NCI-H460 (cell line): Measurements from ENCODE around the gene NAV2. TPM values are rescaled to one million over a fixed set of nuclear protein-coding genes. Genes with fewer than 3 reads are reported as not detected.
"Not testable (repeated sequence)": the region's sequence is repeated elsewhere in the genome, so short reads cannot be mapped to it uniquely, and the experiment has no call there.

ENCODE experiments used
- DNase-seq: peaks from one replicate; pipeline ENCODE4 v3.0.0-alpha.2; 2016; ENCODE audit warnings: low read depth; ENCODE audit errors: extremely low read depth
- total RNA-seq: library from RNA; depleted of rRNA; stranded (reverse); fragments of >200 nt; shearing (Covaris generic); gene quantifications from 2 replicates; pipeline ENCODE4 v1.2.3, GENCODE V29; 2014

NAV2 gene
- total RNA-seq, 1 experiment from 2014 or later: 15.6 TPM

DNA sequence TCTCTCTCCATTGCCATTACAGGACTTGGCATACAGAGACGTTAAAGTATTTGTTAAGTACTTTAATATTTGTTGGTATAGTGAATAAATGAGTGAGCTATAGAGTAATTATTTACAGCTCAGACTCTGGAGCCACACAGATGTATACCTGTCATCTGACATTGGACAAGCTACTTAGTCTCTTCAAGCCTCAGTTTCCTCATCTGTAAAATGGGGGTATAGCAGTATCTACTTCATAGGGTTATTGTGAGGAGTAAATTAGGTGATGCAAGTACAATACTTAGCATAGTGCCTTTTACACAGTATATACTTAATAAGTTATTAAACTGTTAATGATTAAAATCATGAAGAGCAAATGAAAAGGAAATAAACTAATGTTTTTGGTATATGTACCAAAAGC lies 203.2 kb downstream of the NAV2 start:
- DNase-seq: no peak

DNA sequence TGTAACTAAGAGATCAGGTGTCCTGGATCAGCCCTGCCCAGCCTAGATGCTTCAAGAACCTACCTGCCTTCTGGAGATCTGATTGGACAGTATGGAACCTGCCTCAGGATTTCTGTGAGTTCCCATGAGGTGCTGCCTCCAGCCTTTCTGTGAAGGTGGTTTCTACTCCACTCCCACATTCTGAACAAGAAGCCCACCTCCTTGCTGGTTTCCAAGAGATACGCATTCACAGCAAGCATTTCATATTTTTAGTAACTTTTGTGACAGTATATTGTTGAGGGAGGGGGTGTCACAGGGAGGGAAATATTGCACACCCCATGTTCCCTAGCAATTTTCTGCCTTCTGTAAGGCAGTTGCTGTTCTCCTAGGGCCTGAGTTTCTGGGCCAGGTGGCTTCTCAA lies 204.4 kb downstream of the NAV2 start:
- DNase-seq: no peak

DNA sequence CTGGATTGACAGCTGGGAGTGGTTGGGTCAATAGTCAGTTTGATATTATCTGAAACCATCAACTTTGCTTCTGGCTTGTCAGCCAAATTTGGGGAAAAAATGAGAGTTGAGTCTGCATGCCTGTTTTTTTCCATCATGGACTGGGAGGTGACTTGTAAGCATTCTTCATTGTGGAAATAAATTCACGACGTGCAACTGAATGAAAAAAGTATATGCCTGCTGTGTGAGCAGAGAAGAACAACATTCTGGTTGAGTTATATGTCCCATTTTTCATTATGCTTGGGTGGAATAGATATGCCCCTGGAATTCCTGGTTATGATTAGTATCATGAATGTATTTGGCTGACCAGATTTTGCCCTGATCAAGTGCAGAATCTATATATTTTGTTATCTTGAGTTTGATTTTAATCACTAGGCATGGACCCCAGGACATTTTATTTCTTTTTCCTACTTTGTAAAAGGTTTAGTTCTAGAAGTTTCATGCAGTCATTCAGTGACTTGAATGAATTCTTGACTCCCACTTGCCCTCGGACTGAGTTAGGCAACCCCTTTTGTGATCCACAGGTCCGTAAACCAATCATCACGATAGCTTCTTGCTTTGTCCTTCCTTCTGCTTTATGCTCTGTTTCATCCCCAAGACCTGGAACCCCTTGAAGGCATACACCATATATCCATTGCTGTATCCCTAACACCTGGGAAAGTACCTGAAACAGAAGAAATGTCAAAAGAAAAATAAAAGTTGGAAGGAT lies 205.8 kb downstream of the NAV2 start:
- no peak for DNase-seq

DNA sequence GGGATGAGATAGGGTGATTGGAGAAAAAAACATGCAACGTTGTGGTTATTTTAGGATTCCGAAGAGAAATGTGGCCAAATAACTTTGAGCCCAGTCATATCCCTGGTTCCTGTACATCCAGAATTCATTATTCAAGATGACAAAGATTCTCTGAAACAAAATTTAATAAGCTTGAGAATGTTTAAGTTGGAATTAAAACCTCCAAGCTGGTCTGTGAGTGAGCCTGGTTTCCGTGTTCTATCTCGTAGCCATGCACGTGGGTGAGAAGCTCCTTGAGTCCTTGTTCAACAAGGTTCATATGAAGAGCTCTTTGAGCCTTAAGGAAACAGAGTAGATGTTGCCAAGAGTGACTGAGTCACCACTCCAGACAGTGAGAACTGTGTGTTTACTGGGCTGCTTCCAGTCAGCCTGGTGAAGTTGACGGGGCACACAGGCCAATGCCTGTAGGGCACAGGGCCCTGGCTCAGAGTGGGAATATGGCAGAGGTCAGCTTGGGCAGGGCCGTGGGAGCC lies 206.5 kb downstream of the NAV2 start:
- DNase-seq: no peak

DNA sequence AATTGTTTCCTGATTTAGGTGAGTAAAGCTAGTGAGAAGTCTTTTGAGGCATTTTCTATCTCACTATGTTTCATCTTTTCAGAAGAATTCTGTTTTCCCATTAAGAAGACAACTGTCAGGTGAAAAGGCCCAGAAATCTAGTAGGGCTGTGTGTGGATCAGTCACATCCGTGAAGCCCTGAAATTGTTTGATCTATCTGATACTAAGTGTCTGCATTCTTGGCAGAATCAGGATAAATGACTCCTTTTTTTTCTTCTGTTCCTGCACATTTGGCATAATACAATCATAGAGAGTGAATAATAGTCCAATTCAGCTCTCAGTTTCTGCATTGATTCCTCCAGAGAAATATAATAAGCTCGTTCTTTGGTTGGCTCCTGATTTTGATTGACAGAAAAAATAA lies 208.3 kb downstream of the NAV2 start:
- no peak for DNase-seq

DNA sequence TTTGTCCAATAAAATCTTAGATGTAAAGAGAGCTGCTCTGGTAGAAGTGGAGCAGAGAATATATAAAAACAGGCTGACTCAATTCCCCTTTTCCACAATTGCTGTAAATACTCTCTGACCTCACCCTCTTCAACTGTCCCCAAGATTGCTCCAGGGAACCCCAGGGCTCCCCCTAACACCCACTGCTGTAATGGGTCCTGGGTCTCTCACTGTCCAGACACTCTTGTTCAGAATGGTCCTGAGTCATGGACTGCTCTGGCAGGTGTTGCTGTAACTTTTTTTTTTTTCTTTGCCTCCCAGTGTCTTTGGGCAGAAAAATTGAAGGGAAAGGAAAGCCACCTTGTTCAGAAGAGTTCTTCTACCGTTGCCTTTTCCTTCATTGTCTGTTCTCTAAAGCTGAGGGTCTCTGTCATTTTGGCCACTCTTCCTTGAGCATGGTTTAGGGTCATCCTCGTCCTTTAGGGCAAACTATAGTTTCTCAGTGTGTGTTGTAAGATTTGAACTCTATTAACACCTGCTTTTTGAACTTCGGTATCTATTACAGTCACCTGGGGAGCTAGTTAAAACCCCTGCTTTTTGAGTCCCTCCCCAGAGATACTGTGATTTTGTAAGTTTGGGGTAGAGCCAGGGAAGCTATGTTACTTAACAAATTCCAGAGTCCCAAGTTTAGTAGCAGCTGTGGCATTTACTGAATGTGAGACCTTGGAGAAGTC lies 209.5 kb downstream of the NAV2 start:
- no peak for DNase-seq

GRCh38 chr11:19922689-19923035 lies 210.0 kb downstream of the NAV2 start:
- no peak for DNase-seq

GRCh38 chr11:19923626-19924025 lies 211.0 kb downstream of the NAV2 start:
- no peak for DNase-seq

DNA sequence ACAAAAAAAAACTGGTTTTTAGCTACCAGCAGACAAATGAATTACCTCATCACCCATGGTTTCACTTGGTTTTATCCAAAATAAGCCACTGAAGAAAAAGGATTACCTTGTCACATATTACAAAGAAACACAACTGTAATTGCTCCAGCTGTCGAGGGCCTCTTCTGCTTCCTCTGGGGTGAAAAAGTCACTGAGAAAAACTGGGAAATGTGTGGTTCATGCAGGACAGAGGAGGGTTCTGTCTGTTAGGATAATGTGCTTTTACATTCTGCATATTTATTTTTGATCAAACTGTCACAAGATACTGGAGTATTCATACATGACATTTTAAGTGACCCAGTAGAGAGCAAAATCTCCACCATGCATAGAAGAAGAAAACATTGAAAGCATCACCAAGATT lies 211.7 kb downstream of the NAV2 start:
- no peak for DNase-seq

DNA sequence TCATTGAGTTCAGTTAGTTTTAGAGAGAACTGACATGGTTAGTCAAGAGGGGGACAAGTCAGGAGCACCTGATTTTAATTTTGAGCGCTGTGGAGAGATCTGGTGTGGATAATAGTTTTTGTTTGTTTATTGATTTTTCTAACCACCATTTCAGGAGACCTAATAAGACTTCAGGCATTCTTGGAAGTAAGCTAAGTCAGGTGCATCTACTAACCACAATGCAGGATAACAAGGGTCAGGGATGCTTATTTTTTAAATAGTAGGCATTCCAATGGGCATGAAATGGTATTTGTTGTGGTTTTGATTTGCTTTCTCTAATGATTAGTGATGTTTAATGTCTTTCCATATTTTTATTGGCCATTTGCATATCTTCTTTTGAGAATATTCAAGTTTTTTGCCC lies 212.1 kb downstream of the NAV2 start:
- no peak for DNase-seq

GRCh38 chr11:19927403-19927802 lies 214.8 kb downstream of the NAV2 start:
- DNase-seq: not testable (repeated sequence)

DNA sequence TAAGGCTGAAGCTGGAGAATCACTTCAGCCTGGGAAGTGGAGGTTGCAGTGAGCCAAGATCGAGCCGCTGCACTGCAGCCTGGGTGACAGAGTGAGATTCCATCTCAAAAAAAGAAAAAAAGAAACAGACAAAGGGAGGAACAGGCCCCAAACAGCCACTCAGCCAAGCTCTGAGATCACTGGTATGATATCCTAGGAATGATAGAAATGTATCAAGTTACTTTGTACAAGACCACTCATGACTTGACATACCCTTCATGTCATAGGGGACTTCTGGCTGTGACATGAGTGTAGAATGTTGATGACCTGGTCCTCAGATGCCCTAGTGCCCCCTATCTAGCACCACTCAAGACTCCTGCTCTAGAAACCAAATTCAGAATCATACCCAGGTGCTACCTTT lies 216.5 kb downstream of the NAV2 start:
- no peak for DNase-seq

DNA sequence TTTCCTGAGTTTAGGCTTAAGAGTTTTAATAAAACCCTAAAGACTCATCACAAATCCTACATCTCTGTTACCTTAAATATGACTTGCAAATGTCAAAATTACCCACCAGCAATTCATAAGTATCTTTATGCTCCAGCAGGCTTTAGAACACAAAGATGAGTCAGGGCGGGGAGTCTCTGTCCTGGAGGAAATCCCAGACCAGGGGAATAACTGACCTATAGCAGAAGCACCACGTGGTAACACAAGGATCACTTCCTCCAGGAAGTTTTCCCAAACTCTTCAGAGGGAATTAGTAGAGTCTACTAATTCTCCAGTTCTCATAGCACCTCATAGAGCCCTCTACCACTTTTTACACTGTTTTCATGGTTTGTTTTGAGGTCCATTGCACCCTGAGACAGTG lies 217.0 kb downstream of the NAV2 start:
- DNase-seq: no peak

DNA sequence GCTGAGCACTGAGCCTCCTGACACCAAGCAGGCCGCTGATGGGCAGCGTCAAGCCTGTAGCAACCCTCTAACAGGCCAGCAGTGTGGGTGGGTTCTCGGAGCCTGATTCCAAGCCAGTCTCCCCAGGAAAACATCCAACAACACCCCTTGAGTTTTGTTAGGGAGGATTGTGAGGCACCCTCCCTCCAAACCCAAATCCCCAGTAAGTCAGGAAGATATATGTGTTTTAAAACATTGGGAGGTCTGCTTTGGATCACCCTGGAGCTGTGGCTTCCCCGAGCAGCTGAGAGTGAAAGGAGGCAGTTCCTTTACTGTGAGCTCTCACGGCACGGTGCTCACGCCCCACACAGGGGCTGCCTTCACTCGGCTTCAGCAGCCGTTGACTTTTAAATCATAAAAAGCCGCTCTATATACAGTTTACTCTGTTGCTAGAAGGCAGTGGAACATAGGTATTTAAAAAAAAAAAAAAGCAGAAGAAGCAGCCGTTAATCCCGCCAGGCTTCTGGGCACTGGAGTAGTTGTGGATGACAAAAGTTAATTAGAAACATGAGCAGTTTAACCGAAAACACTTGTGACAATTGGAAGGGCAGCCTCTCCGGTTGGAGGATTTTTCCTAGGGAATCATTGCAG lies 218.6 kb downstream of the NAV2 start:
- no peak for DNase-seq

- no peak for DNase-seq
Measured at GRCh38 chr11:19931771-19932369, 219.2 kb downstream of the NAV2 start.

- no peak for DNase-seq
Measured at GRCh38 chr11:19933132-19933735, 220.6 kb downstream of the NAV2 start.

- DNase-seq: no peak
Measured at GRCh38 chr11:19933801-19934488, 221.3 kb downstream of the NAV2 start.

DNA sequence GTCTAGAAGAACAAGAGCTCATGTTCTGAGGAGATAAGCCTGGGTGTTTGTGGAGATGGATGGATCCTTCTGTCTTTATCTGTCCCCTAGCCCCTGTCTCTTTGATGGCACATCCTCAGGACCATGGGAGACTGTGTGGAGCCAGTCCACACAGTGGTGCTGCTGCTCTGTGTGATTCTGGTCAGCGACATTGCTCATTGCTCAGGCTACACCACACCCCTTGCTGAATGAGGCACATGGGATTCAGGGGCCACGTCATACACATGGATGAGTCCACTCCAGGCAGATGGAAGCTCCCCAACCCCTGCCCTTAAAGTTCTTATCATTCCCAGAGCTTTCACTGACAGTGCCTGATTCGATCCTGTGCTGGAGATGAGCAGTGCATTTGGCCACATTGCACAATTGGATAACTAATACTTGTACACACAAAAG lies 222.2 kb downstream of the NAV2 start:
- DNase-seq: no peak

GRCh38 chr11:19935507-19935906 lies 222.9 kb downstream of the NAV2 start:
- DNase-seq: no peak

DNA sequence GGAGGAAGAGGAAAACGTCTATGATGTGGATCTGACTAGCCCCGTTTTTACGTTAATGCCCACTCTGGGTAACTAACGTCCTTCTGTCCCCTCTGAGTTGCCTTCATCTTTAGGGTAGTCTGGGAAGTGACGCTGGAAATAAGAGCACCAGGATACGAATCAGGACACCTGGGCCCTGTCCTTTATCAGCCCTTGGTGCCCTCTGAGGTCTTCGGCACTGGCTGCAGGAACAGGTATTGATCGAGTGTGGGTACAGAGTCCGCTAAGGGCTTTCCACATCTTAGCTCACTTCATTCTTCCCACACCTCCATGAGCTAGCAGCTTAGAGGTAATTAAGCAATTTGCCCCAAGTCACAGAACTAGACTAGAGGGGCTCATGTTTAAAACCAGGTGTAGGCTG lies 223.8 kb downstream of the NAV2 start:
- DNase-seq: no peak
